Activated naive CD8-positive, alpha-beta T cell (primary cell): ENCODE results near the gene RPL4.
"Not testable (repeated sequence)": the region's sequence is repeated elsewhere in the genome, so short reads cannot be mapped to it uniquely, and the experiment has no call there.

ENCODE experiments used
- H3K27ac Mint-ChIP-seq: one replicate; pipeline ENCODE4 v1.8.0; 2021; ENCODE audit warnings: mixed read lengths
- H3K27me3 Mint-ChIP-seq: one replicate; pipeline ENCODE4 v1.8.0; 2021; ENCODE audit warnings: mixed read lengths
- H3K36me3 Mint-ChIP-seq: one replicate; pipeline ENCODE4 v1.8.0; 2021; ENCODE audit warnings: mixed read lengths
- H3K4me1 Mint-ChIP-seq: one replicate; pipeline ENCODE4 v1.8.0; 2021; ENCODE audit warnings: low read depth, mixed read lengths
- H3K4me3 Mint-ChIP-seq: one replicate; pipeline ENCODE4 v1.8.0; 2021; ENCODE audit warnings: mild to moderate bottlenecking, mixed read lengths
- H3K9me3 Mint-ChIP-seq: one replicate; pipeline ENCODE4 v1.8.0; 2021; ENCODE audit warnings: low read depth, mixed read lengths

Gene RPL4

GRCh38 chr15:66480267-66480666 is 24.4 kb downstream of the RPL4 start:
- Mint-ChIP-seq H3K9me3 (no peaks in the 10 kb centered on the region), H3K36me3 (peaks cover 7% of the 10 kb centered on the region), H3K27me3 (no peaks in the 10 kb centered on the region), H3K4me3 (no peak overlapping the region), H3K4me1 (peaks cover 13% of the 10 kb centered on the region), H3K27ac (peak overlapping the region; percentile 16)

DNA sequence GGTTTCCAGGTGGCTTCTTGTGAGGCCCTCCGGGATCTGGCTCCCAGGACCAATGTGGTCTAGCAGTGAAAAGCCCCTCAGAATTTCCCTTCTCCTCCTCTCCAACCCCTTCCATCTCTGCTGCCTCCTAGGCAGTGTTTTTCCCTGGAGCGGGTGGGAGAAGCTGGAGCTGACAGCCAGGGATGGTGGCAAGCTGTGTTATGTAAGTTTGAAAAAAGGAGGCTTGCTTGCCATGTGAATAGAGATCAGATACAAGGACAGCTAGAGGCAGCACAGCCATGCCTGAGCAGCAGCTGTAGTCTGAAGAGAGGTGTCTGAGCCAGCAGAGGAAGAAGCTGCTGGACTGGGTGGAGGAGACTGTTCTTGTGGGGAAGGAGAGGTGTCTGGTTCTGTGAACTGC is 27.6 kb downstream of the RPL4 start:
- H3K27me3 Mint-ChIP-seq: no peaks in the 10 kb centered on the region
- peaks cover 5% of the 10 kb centered on the region for H3K36me3 Mint-ChIP-seq
- H3K4me1 Mint-ChIP-seq: peaks cover 25% of the 10 kb centered on the region
- H3K27ac Mint-ChIP-seq: peak overlapping the region; percentile 75
- no peak overlapping the region for H3K4me3 Mint-ChIP-seq
- no peaks in the 10 kb centered on the region for H3K9me3 Mint-ChIP-seq

- H3K27me3 Mint-ChIP-seq: no peaks in the 10 kb centered on the region
Observed at GRCh38 chr15:66476535-66476934, 28.1 kb downstream of the RPL4 start.

DNA sequence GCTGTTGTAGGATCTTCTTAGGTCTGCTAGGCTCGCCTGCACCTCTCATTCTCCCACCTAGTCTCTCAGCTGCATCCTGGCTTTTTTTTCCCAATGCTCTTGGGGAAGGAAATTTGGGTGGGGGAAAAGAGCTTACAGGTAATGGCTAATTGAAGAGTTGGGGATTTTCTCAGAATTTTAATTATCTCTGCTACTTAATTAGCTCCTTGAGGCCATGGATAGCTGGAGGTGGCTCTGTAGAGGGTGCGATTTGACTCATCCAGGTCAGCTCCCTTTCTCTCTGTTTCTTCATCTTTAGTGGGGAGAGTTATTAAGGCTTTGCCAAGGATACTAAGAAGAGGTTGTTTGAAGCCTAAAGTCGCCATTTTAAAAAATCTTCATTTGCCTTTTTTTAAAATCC is 29.7 kb downstream of the RPL4 start:
- Mint-ChIP-seq H3K9me3 (no peaks in the 10 kb centered on the region), H3K36me3 (peaks cover 2% of the 10 kb centered on the region), H3K27ac (peak overlapping the region; percentile 38), H3K4me3 (no peak overlapping the region), H3K27me3 (no peaks in the 10 kb centered on the region), H3K4me1 (peaks cover 42% of the 10 kb centered on the region)

More at GRCh38 chr15:66476535-66476934, 28.1 kb downstream of the RPL4 start:
- Mint-ChIP-seq H3K9me3 (no peaks in the 10 kb centered on the region), H3K27ac (peak overlapping the region; percentile 75), H3K4me1 (peaks cover 29% of the 10 kb centered on the region), H3K4me3 (no peak overlapping the region), H3K36me3 (peaks cover 5% of the 10 kb centered on the region)

GRCh38 chr15:66474135-66474534 is 30.5 kb downstream of the RPL4 start:
- no peak overlapping the region for H3K4me3 Mint-ChIP-seq
- no peaks in the 10 kb centered on the region for H3K36me3 Mint-ChIP-seq
- H3K27me3 Mint-ChIP-seq: no peaks in the 10 kb centered on the region
- peak overlapping the region; percentile 11 for H3K27ac Mint-ChIP-seq
- peaks cover 45% of the 10 kb centered on the region for H3K4me1 Mint-ChIP-seq
- no peaks in the 10 kb centered on the region for H3K9me3 Mint-ChIP-seq

DNA sequence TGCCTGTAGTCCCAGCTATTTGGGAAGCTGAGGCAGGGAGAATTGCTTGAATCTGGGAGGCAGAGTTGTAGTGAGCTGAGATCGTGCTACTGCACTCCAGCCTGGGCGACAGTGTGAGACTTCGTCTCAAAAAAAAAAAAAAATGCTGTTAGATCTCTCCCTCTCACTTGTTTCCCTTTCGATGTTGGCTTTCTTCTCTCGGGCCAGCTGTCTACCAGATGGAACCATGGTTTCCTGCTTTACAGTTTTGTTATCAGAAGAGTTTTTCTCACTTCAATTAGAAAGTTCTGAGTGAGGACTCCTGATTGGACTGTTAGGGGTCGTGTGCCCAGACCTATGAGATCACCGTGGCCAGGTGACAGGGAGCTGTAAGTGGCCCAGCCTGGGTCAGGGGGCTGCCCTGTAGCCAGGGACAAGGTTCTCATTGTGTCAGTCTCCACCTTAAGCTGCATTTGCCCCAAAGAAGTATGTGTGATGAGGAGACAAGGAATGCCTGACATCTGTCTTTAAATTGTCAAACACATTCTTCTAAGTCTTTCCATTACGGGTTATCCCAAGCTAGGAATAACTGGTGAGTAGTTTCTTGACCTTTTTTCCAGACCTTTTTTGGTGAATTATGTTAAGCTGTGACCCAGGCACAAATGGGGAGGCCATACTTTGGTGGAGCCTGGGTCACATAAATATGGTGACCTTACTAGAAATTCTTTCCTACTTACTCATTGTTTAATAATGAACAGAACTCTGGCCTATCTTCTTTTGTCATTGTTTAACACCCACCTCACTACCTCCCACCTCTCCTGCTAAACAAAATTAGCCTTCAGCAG is 32.3 kb downstream of the RPL4 start:
- Mint-ChIP-seq H3K4me3 (peak overlapping the region; percentile 64), H3K27me3 (no peaks in the 10 kb centered on the region), H3K27ac (peak overlapping the region; percentile 83), H3K4me1 (peaks cover 46% of the 10 kb centered on the region), H3K9me3 (no peaks in the 10 kb centered on the region), H3K36me3 (no peaks in the 10 kb centered on the region)

GRCh38 chr15:66470825-66471224 is 33.8 kb downstream of the RPL4 start:
- not testable (repeated sequence) for H3K27me3 Mint-ChIP-seq, H3K36me3 Mint-ChIP-seq, H3K9me3 Mint-ChIP-seq
- Mint-ChIP-seq H3K4me3 (peak overlapping the region; percentile 21), H3K27ac (peak overlapping the region; percentile 83), H3K4me1 (peaks cover 46% of the 10 kb centered on the region)

- not testable (repeated sequence) for H3K36me3 Mint-ChIP-seq, H3K9me3 Mint-ChIP-seq, H3K4me3 Mint-ChIP-seq, H3K27me3 Mint-ChIP-seq, H3K27ac Mint-ChIP-seq
- peaks cover 33% of the 10 kb centered on the region for H3K4me1 Mint-ChIP-seq
Observed at GRCh38 chr15:66467162-66468040, 37.3 kb downstream of the RPL4 start.

- H3K4me1 Mint-ChIP-seq: peaks cover 13% of the 10 kb centered on the region
- H3K36me3 Mint-ChIP-seq, H3K4me3 Mint-ChIP-seq, H3K9me3 Mint-ChIP-seq, H3K27ac Mint-ChIP-seq, H3K27me3 Mint-ChIP-seq: not testable (repeated sequence)
Observed at GRCh38 chr15:66465294-66465693, 39.4 kb downstream of the RPL4 start.

GRCh38 chr15:66462627-66463026 is 42.0 kb downstream of the RPL4 start:
- Mint-ChIP-seq H3K4me1 (peaks cover 15% of the 10 kb centered on the region), H3K4me3 (no peak overlapping the region), H3K27ac (no peak overlapping the region), H3K36me3 (peaks cover 5% of the 10 kb centered on the region), H3K27me3 (no peaks in the 10 kb centered on the region), H3K9me3 (no peaks in the 10 kb centered on the region)

GRCh38 chr15:66461917-66462316 is 42.7 kb downstream of the RPL4 start:
- Mint-ChIP-seq H3K27ac (no peak overlapping the region), H3K4me1 (peaks cover 13% of the 10 kb centered on the region), H3K9me3 (no peaks in the 10 kb centered on the region), H3K4me3 (no peak overlapping the region), H3K27me3 (no peaks in the 10 kb centered on the region), H3K36me3 (peaks cover 5% of the 10 kb centered on the region)

DNA sequence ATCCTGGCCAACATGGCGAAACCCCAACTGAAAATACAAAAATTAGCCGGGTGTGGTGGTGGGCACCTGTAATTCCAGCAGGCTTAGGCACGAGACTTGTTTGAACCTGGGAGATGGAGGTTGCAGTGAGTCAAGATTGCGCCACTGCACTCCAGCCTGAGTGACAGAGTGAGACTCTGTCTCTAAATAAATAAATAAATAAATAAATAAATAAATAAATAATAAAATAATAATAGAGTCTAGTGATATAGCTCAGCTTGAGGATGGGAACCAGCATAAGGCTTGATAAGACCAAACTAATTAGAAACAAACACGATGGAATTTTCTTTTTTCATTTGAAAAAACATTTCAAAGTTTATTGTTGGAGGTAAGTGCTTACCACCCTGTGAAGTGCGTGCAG is 43.4 kb downstream of the RPL4 start:
- not testable (repeated sequence) for H3K36me3 Mint-ChIP-seq, H3K27me3 Mint-ChIP-seq, H3K4me3 Mint-ChIP-seq, H3K27ac Mint-ChIP-seq, H3K9me3 Mint-ChIP-seq
- H3K4me1 Mint-ChIP-seq: peaks cover 12% of the 10 kb centered on the region

DNA sequence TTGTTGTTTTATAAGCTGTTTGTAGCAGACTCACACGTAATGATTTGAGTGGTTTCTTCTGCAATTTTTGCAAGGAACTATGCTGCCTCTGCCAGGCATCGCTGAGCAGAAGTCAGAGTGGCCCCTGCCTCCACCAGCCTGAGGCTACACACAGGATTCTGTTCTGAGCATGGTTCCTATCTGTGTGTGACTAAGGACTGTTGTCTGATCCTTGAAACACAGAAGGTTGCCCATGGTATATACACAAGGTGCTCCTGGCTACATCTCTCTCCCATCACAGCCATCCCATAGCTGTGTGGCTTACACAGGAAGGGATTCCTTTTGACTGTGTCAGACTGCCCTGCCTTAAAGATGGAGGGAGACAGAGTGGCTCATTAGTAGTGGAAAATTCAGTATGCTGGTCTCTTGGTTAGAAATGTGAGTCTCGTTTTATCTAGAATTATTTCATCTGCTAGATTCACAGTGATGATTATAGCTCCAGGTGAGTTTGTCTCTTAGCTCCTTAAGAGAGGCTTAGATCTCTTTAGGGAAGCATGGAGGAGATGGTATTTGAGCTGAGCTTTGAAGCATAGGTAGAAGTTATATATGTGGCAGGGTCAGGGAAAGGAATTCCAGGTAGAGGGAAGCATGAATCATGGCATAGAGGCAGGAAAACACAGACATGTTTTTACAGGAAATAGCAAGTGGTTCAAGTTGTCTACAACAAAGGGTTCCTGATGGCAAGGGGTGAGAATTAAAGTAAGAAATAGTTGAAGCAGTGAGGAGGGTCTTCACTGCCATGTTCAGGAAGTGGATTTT is 44.6 kb downstream of the RPL4 start:
- Mint-ChIP-seq H3K4me3 (no peak overlapping the region), H3K27ac (peak overlapping the region; percentile 1)

GRCh38 chr15:66456211-66456610 is 48.4 kb downstream of the RPL4 start:
- H3K9me3 Mint-ChIP-seq: no peaks in the 10 kb centered on the region
- H3K27me3 Mint-ChIP-seq: no peaks in the 10 kb centered on the region
- H3K4me3 Mint-ChIP-seq: no peak overlapping the region
- peaks cover 2% of the 10 kb centered on the region for H3K36me3 Mint-ChIP-seq
- no peak overlapping the region for H3K27ac Mint-ChIP-seq
- peaks cover 15% of the 10 kb centered on the region for H3K4me1 Mint-ChIP-seq

More for the DNA sequence above, 44.6 kb downstream of the RPL4 start:
- H3K36me3 Mint-ChIP-seq: peaks cover 5% of the 10 kb centered on the region
- H3K27me3 Mint-ChIP-seq: no peaks in the 10 kb centered on the region
- H3K9me3 Mint-ChIP-seq: no peaks in the 10 kb centered on the region
- H3K4me1 Mint-ChIP-seq: peaks cover 15% of the 10 kb centered on the region

GRCh38 chr15:66454143-66454542 is 50.5 kb downstream of the RPL4 start:
- H3K27ac Mint-ChIP-seq: no peak overlapping the region
- H3K4me3 Mint-ChIP-seq: no peak overlapping the region
- H3K27me3 Mint-ChIP-seq: no peaks in the 10 kb centered on the region
- H3K9me3 Mint-ChIP-seq: no peaks in the 10 kb centered on the region
- peaks cover 2% of the 10 kb centered on the region for H3K36me3 Mint-ChIP-seq
- H3K4me1 Mint-ChIP-seq: peaks cover 6% of the 10 kb centered on the region
